ENCODE data around the gene OPCML. TPM values are rescaled to one million over a fixed set of nuclear protein-coding genes. Genes with fewer than 3 reads are reported as not detected.

OPCML gene
- total RNA-seq, 4 donors from 2014 or later: 0.15 TPM; not detected in 3

DNA sequence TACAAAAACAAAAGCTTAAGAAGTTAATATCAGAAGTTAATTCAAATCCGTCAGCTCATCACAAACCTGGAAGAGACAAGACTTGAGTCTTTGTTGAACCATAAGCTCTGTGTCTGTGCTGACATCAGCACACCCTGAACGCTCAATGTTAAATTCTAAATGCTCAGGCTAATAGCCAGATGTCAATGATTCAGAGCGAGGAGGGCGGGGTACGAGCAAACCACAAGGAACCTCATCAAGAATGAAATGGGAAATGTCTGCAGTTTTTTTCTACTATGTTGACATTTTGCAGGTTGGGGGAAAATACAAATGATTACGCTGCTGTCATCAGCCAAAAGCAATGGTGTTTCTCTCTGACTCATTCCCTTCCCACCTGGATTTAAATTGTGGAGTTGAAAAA is 1104.7 kb downstream of the OPCML start:
- Histone ChIP-seq H3K27me3 (no peaks in the 10 kb centered on the region), H3K4me1 (peaks cover 3% of the 10 kb centered on the region), H3K9me3 (no peaks in the 10 kb centered on the region), H3K27ac (no peak overlapping the region), H3K4me3 (no peak overlapping the region), H3K36me3 (no peaks in the 10 kb centered on the region)
- TF ChIP-seq POLR2AphosphoS5 (IDR thresholded peaks at IDR 0.05): no peak
- TF ChIP-seq POLR2A (IDR thresholded peaks at IDR 0.05): no peak
- TF ChIP-seq, protein P1, sequence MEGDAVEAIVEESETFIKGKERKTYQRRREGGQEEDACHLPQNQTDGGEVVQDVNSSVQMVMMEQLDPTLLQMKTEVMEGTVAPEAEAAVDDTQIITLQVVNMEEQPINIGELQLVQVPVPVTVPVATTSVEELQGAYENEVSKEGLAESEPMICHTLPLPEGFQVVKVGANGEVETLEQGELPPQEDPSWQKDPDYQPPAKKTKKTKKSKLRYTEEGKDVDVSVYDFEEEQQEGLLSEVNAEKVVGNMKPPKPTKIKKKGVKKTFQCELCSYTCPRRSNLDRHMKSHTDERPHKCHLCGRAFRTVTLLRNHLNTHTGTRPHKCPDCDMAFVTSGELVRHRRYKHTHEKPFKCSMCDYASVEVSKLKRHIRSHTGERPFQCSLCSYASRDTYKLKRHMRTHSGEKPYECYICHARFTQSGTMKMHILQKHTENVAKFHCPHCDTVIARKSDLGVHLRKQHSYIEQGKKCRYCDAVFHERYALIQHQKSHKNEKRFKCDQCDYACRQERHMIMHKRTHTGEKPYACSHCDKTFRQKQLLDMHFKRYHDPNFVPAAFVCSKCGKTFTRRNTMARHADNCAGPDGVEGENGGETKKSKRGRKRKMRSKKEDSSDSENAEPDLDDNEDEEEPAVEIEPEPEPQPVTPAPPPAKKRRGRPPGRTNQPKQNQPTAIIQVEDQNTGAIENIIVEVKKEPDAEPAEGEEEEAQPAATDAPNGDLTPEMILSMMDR (IDR thresholded peaks at IDR 0.05): no peak
- no peak for TF ChIP-seq EP300 (IDR thresholded peaks at IDR 0.05)
- DNase-seq (ENCODE audit: low spot score in 2 of 2): no peak
- WGBS: 43% methylated on average over 6 of the region's 6 CpGs

DNA sequence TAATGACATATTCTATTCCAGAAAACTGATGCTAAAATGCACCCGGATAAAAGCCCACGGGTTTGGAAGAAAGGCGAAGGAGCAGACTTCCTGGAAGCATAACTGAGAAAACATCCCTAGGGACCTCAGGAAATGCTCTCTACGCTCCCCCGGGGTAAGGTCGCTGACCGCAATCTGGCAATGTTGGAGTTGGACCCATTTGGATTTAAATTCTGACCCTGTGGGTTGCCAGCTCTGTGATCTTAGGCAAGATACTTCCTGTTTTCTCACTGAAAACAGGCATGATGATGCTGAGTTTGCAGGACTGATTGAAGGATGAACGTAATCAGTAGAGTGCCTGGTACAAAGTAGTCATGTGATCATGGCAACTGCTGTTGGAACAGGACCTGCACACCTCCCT is 1107.9 kb downstream of the OPCML start:
- Histone ChIP-seq H3K27ac (no peak overlapping the region), H3K4me1 (no peaks in the 10 kb centered on the region), H3K27me3 (no peaks in the 10 kb centered on the region), H3K36me3 (no peaks in the 10 kb centered on the region), H3K4me3 (no peak overlapping the region), H3K9me3 (no peaks in the 10 kb centered on the region)
- TF ChIP-seq POLR2AphosphoS5 (IDR thresholded peaks at IDR 0.05) (no peak), EP300 (IDR thresholded peaks at IDR 0.05) (no peak), POLR2A (IDR thresholded peaks at IDR 0.05) (no peak)
- TF ChIP-seq, protein P1 (IDR thresholded peaks at IDR 0.05): no peak
- WGBS: 74% methylated on average over 8 of the region's 8 CpGs
- no peak for DNase-seq (ENCODE audit: low spot score in 2 of 2)

DNA sequence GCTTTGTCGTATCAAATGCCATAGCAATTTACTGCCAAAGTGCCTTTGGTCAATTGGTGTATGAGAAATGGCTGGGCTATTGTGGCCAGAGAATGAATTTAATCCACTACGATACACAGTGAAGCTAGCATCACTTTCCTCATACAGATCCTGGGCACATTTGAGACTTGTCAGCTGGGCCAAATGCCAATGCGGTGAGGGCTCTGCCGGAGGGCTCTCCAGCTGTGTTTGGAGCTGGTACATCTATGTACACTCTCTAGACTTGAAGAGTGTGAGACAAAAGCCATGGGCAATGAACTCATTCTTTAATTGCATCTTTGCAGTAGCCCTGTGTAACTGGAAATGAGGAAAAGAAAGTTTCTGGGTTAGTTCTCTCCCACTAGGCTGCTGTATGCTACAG is 1109.0 kb downstream of the OPCML start:
- H3K36me3 ChIP-seq: no peaks in the 10 kb centered on the region
- no peak overlapping the region for H3K4me3 ChIP-seq
- no peak for DNase-seq (ENCODE audit: low spot score in 2 of 2)
- H3K27ac ChIP-seq: no peak overlapping the region
- no peaks in the 10 kb centered on the region for H3K9me3 ChIP-seq
- TF ChIP-seq, protein P1 (IDR thresholded peaks at IDR 0.05): no peak
- no peak for TF ChIP-seq EP300 (IDR thresholded peaks at IDR 0.05)
- no peak for TF ChIP-seq POLR2A (IDR thresholded peaks at IDR 0.05)
- TF ChIP-seq POLR2AphosphoS5 (IDR thresholded peaks at IDR 0.05): no peak
- WGBS: 72% methylated on average over 4 of the region's 4 CpGs
- no peaks in the 10 kb centered on the region for H3K4me1 ChIP-seq
- no peaks in the 10 kb centered on the region for H3K27me3 ChIP-seq

DNA sequence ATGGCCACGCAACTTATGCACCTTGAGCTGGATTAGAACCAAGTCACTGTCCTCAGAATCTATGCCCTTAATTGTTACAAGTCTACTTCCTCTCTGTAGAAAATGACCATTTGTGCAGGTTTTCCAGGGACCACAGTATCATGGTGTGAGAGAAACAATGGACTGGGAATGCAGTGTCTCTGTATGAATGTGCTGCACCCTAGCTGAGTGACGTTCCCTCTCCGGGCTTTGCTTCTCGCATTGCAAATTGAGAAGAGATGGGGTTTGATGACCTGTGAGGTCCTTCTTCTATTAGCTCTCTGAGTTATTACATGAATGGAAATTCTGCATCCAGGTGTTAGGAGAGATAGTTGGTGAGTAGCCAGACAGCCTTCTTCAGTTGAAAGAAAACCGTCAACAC is 1109.6 kb downstream of the OPCML start:
- WGBS: 84% methylated on average over 5 of the region's 5 CpGs
- Histone ChIP-seq H3K4me3 (no peak overlapping the region), H3K27me3 (no peaks in the 10 kb centered on the region), H3K27ac (no peak overlapping the region), H3K36me3 (no peaks in the 10 kb centered on the region), H3K9me3 (no peaks in the 10 kb centered on the region), H3K4me1 (no peaks in the 10 kb centered on the region)
- TF ChIP-seq POLR2AphosphoS5 (IDR thresholded peaks at IDR 0.05) (no peak), EP300 (IDR thresholded peaks at IDR 0.05) (no peak), POLR2A (IDR thresholded peaks at IDR 0.05) (no peak)
- TF ChIP-seq, protein P1 (IDR thresholded peaks at IDR 0.05): no peak
- no peak for DNase-seq (ENCODE audit: low spot score in 2 of 2)

DNA sequence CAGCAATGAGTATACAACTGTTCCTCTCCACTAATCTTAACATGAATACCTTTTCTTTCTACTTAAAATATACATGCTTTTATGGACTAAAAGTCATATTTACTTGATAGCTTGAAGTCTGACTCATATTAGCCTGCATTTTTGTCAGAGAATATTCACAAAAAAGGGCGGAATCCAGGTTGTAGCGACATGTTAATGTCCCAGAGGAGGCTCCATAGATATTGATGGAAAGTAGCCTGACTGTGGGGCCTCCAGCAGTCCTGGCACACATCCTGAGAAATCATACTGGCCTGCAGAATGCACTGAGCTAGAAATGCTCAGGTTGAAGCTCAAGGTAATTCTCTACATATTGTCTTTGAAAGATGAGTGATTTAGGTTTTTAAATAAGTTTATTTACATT is 1110.7 kb downstream of the OPCML start:
- TF ChIP-seq POLR2AphosphoS5 (IDR thresholded peaks at IDR 0.05) (no peak), POLR2A (IDR thresholded peaks at IDR 0.05) (no peak)
- TF ChIP-seq, protein P1 (IDR thresholded peaks at IDR 0.05): no peak
- Histone ChIP-seq H3K36me3 (no peaks in the 10 kb centered on the region), H3K27ac (no peak overlapping the region), H3K27me3 (no peaks in the 10 kb centered on the region), H3K4me3 (no peak overlapping the region), H3K9me3 (no peaks in the 10 kb centered on the region), H3K4me1 (no peaks in the 10 kb centered on the region)
- DNase-seq (ENCODE audit: low spot score in 2 of 2): no peak
- WGBS: 72% methylated on average over 2 of the region's 2 CpGs

All from suprapubic skin (tissue), 4 donors.